Mucosa of rectum (tissue), 2 donors: Measurements from ENCODE around the gene AIRE.
"Not testable (repeated sequence)": the region's sequence is repeated elsewhere in the genome, so short reads cannot be mapped to it uniquely, and the experiment has no call there.

ENCODE experiments used
- H3K27ac ChIP-seq, 2 donors: one replicate each; pipeline ENCODE4 v1.7.0; 2013; ENCODE audit warnings: inconsistent platforms in 2 of 2, low read depth in 2 of 2, low read length in 2 of 2
- H3K27me3 ChIP-seq, 2 donors: one replicate each; pipeline ENCODE4 v1.7.0; 2013; ENCODE audit warnings: low read length in 2 of 2; ENCODE audit not compliant: control insufficient read depth in 2 of 2, insufficient read depth in 2 of 2
- H3K36me3 ChIP-seq, 2 donors: one replicate each; pipeline ENCODE4 v1.7.0; 2013; ENCODE audit warnings: low read length in 2 of 2; ENCODE audit not compliant: control insufficient read depth in 2 of 2, insufficient read depth in 2 of 2
- H3K4me1 ChIP-seq, 2 donors: one replicate each; pipeline ENCODE4 v1.7.0; 2013; ENCODE audit warnings: low read length in 2 of 2, mild to moderate bottlenecking in 1 of 2; ENCODE audit not compliant: control insufficient read depth in 2 of 2, insufficient read depth in 2 of 2
- H3K4me3 ChIP-seq, 2 donors: one replicate each; pipeline ENCODE4 v1.7.0; 2013; ENCODE audit warnings: low read length in 2 of 2
- H3K9ac ChIP-seq, 2 donors: one replicate each; pipeline ENCODE4 v1.7.0; 2013; ENCODE audit warnings: low read length in 2 of 2, low read depth in 1 of 2, mild to moderate bottlenecking in 1 of 2
- H3K9me3 ChIP-seq, 2 donors: one replicate each; pipeline ENCODE4 v1.7.0; 2013; ENCODE audit warnings: low read length in 2 of 2; ENCODE audit not compliant: control insufficient read depth in 2 of 2
- donor health status: healthy.
- donor health status: Normal muscosa, but diverticular disease.

AIRE gene

DNA sequence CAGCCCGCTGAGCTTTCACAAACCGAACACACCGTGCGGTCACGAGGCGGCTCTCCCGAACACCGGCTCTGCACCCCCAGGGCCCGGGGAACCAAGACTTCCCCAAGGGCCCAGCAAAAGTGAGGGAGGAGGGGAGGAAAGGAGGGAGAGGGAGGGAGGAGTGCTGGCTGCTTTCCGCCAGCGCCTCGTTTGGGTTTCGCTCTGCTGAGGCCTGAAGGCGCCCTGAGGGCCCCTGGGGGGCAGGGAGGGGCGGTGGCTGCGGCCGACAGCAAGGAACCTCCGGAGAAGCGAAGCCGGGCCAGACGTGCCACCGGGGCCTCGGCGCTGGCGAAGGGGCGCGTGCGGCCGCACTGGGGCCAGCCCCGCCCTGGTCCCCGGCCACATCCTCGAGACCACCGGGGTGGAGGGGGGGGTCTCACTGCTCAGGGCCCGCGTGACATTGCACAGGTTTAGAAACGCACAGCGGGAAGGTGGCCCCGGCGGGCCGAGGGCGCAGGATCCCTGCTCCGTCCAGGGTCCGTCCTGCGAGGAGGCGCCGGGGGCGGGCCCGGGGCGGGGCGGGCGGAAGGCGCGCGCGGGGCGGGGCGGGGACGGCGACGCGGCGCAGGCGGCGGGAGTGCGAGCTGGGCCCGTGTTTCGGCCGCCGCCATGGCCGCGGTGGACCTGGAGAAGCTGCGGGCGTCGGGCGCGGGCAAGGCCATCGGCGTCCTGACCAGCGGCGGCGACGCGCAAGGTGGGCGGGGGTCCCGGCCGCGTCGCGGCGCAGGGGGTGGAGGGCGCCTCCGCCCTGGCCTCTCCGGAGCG lies 14.0 kb downstream of the AIRE start, which contains the start of gene PFKL:
PFKL (plus strand) TSS at position 596 of the 804 bp plus-strand sequence; CDS start at position 649, 53 bp downstream.
- H3K27ac ChIP-seq = peak within 1 kb of the TSS; percentile 96
- H3K9me3 ChIP-seq = no peaks in the 10 kb centered on the region
- peak within 1 kb of the TSS; percentile 77 to 88 for H3K9ac ChIP-seq
- peaks cover 46 to 57% of the 10 kb centered on the region in 2 donors for H3K4me1 ChIP-seq
- H3K4me3 ChIP-seq = peak within 1 kb of the TSS; percentile 71 to 73
- no peaks in the 10 kb centered on the region for H3K36me3 ChIP-seq
- H3K27me3 ChIP-seq = no peaks in the 10 kb centered on the region

DNA sequence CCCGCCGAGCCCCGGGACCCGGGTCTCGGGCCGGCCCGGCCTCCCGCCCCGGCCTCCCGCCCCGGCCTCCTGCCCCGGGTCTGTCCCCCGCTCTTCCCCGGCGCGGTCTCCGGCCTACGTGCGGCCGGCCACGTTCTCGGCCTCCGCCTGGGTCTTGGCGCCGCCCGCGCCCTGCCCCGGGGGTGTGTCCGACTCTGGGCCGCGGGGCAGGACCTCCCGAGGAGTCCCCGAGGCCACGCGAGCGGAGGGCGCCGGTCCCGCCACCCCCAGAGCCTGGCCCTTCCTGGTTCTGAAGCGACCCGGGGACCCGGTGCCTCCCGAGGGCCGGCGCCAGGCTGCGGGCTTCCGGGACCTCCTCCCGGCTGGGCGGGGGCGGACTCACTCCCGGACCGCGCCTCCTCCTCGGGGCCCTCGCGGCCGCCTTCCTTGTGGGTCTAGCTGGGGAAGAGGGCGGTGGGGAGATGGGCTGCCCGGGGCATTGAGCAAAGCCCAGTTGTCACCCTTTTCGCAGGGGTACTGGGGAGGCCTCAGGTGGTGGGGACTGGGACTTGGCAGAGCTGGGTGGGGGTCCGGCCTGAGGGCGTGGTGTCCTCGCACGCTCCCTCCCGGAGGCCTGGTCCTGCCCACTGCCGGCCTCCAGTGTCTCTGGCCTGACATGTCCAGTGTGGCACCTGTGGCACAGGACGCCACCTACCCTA lies 14.7 kb downstream of the AIRE start:
- Histone ChIP-seq H3K27me3 (no peaks in the 10 kb centered on the region), H3K36me3 (peaks cover 0 to 2% of the 10 kb centered on the region in 2 donors), H3K27ac (peak overlapping the region; percentile 96), H3K9me3 (no peaks in the 10 kb centered on the region), H3K9ac (peak overlapping the region; percentile 66 to 82), H3K4me3 (peak overlapping the region; percentile 71 to 73), H3K4me1 (peaks cover 53 to 57% of the 10 kb centered on the region in 2 donors)

DNA sequence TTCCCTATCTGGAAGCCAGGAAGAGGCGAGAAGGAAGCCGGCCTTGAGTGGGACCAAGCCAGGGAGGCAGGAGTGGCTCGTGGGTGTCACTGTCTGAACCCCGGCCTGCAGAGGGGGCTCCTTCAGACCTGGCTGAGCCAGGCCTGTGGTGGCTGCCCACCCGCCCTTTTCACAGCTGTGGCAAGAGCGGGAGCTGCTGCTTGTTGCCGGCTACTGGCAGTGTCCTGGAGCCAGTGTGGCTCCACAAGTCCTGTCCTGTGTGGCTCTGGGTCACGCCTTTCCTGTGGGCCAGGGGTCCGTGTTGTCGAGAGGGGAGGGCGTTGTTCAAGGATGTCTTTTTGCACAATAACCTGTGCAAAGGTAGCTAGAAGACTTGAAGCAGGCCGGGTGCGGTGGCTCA lies 15.5 kb downstream of the AIRE start:
- Histone ChIP-seq H3K9me3 (no peaks in the 10 kb centered on the region), H3K36me3 (peaks cover 0 to 5% of the 10 kb centered on the region in 2 donors), H3K4me1 (peaks cover 54 to 57% of the 10 kb centered on the region in 2 donors), H3K27me3 (no peaks in the 10 kb centered on the region), H3K27ac (peak overlapping the region; percentile 96), H3K4me3 (peak overlapping the region; percentile 71 to 73), H3K9ac (peak overlapping the region; percentile 66 to 82)

DNA sequence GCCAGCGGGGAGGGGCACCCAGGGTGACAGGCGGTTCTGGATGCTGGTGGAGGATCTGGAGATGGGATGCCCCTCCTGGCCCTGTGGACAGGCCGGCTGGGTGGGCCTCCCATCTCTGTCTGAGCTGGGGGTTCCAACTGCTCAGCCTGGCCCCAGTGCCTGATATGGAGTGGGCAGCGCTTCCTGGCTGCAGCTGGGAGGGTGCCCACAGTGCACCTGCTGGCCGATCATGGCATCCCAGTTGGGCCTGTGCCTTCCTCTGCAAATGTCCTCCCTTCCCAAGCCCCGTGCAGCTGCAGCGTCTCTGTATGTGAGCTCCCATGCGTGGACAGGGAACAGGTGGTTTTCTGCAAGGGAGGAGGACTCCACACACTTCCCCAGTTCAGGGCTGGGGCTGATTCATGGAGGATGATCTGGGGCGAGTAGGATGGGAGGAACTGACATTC lies 16.3 kb downstream of the AIRE start:
- H3K9ac ChIP-seq = peak overlapping the region; percentile 60 to 82
- H3K4me3 ChIP-seq = peak overlapping the region; percentile 71 to 73
- H3K4me1 ChIP-seq = peaks cover 54 to 57% of the 10 kb centered on the region in 2 donors
- peak overlapping the region; percentile 96 for H3K27ac ChIP-seq
- H3K36me3 ChIP-seq = peaks cover 4 to 11% of the 10 kb centered on the region in 2 donors
- H3K9me3 ChIP-seq = no peaks in the 10 kb centered on the region
- H3K27me3 ChIP-seq = no peaks in the 10 kb centered on the region

DNA sequence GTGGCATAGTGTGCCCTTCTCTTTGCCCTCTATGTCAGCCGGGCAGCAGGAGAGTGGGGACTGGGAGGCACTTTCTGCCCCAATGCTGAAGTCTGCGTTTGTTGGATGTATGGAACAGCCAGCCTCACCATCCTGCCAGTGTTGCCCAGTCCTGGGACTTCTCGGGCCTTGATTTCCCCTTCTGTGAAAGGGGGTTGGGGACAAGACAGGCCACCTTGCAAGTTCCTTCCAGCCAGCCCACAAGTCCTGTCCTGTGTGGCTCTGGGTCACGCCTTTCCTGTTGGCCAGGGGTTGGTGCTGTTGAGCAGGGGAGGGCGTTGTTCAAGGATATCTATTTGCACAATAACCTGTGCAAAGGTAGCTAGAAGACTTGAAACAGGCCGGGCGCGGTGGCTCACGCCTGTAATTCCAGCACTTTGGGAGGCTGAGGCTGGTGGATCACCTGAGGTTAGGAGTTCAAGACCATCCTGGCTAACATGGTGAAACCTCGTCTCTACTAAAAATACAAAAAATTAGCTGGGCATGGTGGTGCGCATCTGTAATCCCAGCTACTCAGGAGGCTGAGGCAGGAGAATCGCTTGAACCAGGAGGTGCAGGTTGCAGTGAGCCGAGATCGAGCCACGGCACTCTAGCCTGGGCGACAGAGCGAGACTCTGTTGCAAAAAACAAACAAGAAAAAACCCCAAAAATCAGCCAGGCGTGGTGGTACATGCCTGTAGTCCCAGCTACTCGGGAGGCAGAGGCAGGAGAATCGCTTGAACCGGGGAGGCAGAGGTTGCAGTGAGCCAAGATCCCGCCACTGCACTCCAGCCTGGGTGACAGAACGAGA lies 17.1 kb downstream of the AIRE start:
- H3K9ac ChIP-seq = peak overlapping the region; percentile 60 to 82
- not testable (repeated sequence) for H3K27me3 ChIP-seq, H3K9me3 ChIP-seq
- peak overlapping the region; percentile 96 for H3K27ac ChIP-seq
- H3K4me3 ChIP-seq = peak overlapping the region; percentile 19 to 71
- peaks cover 9 to 18% of the 10 kb centered on the region in 2 donors for H3K36me3 ChIP-seq
- peaks cover 48 to 52% of the 10 kb centered on the region in 2 donors for H3K4me1 ChIP-seq

DNA sequence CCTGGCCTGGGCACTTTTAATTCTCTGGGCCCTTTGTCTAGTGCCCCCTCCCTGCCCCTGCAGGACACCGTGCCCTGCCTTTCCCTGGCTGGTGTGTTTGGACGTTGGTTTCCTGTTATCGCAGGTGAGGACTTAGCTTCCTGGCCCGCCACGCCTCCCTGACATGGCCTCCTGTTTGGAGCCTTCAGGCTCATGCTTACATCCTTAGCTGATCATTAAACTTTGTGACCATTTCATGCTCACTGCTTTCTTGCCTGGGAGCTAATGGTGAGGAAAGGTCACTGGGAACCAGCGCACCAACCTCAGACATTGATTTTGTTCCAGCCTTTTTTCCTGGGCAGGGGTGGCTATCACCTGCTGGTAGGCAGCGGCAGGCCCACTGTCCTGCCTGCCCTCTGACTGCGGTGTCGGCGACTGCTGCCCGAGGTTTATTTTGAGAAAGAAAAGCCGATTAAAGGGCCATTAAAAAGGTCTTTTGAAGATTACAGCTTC lies 17.9 kb downstream of the AIRE start:
- H3K27ac ChIP-seq = peak overlapping the region; percentile 96
- peak overlapping the region; percentile 26 to 57 for H3K9ac ChIP-seq

DNA sequence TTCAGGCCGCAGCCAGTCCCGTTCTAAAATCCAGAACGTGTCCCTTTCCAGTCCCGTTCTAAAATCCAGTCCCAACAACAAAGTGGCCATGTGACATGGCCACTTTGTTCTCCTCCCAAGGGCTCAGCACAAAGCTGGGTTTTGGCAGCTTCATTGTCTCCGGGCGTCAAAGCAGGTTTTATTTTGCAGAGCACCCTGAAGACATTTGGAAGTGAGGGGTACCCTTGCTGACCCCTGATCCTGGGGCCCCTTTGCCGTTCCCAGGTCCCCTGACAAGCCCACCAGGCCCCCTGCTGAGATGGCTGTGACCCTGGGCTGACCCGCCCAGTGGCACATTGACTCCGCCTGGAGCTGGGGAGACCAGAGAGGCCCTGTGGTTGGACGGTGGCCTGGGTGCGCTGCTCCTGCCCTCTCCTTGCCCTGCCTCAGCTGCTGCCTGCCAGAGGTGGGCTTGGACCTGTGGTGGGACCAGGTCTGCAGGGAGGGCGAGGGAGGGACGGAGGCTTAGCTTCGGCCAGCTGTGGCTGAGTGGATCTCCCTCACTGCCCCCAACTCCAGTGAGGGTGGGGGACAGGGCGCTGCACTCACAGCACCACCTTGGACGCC lies 18.4 kb downstream of the AIRE start:
- peak overlapping the region; percentile 26 to 57 for H3K9ac ChIP-seq
- H3K27me3 ChIP-seq = no peaks in the 10 kb centered on the region
- peak overlapping the region; percentile 96 for H3K27ac ChIP-seq
- no peaks in the 10 kb centered on the region for H3K9me3 ChIP-seq
- H3K4me1 ChIP-seq = peaks cover 45 to 47% of the 10 kb centered on the region in 2 donors
- peak overlapping the region; percentile 11 to 26 for H3K4me3 ChIP-seq
- peaks cover 9 to 24% of the 10 kb centered on the region in 2 donors for H3K36me3 ChIP-seq

More for the DNA sequence above, 17.9 kb downstream of the AIRE start:
- Histone ChIP-seq H3K4me1 (peaks cover 47 to 48% of the 10 kb centered on the region in 2 donors), H3K36me3 (peaks cover 9 to 24% of the 10 kb centered on the region in 2 donors), H3K27me3 (no peaks in the 10 kb centered on the region), H3K9me3 (no peaks in the 10 kb centered on the region), H3K4me3 (peak overlapping the region in 1 of 2 donors; percentile 26)

DNA sequence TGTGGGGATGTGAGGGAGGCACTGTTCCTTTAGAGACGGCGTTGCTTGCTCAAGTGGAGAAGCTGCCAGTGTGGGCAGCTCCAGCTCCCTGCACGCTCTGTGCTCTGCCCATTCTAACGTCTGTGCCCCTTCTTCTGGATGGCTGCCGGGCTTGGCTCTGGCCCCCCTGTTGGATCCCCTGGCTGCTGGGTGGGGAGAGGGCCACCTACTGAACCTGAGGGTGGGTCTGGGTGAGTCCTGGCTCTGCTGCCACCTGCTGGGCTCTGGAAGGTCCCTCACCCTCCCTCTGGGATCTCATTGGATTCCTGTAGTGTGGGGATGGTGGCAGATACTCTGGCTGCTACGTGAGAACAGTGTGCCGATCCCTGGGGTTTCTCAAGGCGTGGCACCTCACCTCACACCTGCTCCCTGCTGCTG lies 19.2 kb downstream of the AIRE start:
- peaks cover 40 to 41% of the 10 kb centered on the region in 2 donors for H3K4me1 ChIP-seq
- no peaks in the 10 kb centered on the region for H3K27me3 ChIP-seq
- no peak overlapping the region for H3K9ac ChIP-seq
- no peaks in the 10 kb centered on the region for H3K9me3 ChIP-seq
- H3K27ac ChIP-seq = peak overlapping the region in 1 of 2 donors; percentile 96
- no peak overlapping the region for H3K4me3 ChIP-seq
- H3K36me3 ChIP-seq = peaks cover 11 to 28% of the 10 kb centered on the region in 2 donors

DNA sequence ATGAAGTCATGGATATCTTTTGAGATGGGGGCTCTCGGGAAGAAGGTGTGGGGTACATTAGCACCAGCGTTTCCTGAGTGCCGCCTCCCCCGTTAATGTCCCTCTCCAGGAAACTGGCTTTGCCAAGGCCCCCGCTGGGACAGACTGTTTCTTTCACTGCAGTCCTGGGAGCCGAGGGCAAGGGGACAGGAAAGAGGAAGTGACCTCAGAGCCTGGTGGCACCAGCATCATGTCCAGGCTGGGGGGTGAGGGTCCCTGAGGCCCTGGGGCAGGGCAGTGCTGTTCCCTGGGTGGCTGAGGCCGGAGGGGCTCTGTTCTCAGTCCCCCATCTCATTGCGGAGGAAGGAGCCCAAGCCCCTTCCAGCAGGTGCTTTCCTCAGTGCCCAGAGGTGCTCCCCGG lies 20.0 kb downstream of the AIRE start:
- H3K9ac ChIP-seq = no peak overlapping the region
- H3K27ac ChIP-seq = no peak overlapping the region
- no peak overlapping the region for H3K4me3 ChIP-seq
- H3K36me3 ChIP-seq = peaks cover 19 to 30% of the 10 kb centered on the region in 2 donors
- H3K9me3 ChIP-seq = no peaks in the 10 kb centered on the region
- H3K4me1 ChIP-seq = peaks cover 40% of the 10 kb centered on the region in 2 donors
- H3K27me3 ChIP-seq = no peaks in the 10 kb centered on the region
